BLaER1 treated with 17β-estradiol and CSF1 and Interleukin-3, amounts not matched to agents 10 nM and 100 nM (cell line): ENCODE data around the gene NFX1.
"Not testable (repeated sequence)": the region's sequence is repeated elsewhere in the genome, so short reads cannot be mapped to it uniquely, and the experiment has no call there.

ENCODE experiments used
- H3K27ac ChIP-seq, 11 experiments: shearing (Covaris generic); formaldehyde crosslinking; 2 replicates each; pipeline ENCODE4 v1.8.1; 2022
- H3K27me3 ChIP-seq, 11 experiments: shearing (Covaris generic); formaldehyde crosslinking; 2 replicates each; pipeline ENCODE4 v1.8.1; 2022
- H3K36me3 ChIP-seq, 11 experiments: shearing (Covaris generic); formaldehyde crosslinking; 2 replicates each; pipeline ENCODE4 v1.8.1; 2022
- H3K4me1 ChIP-seq, 10 experiments: shearing (Covaris generic); formaldehyde crosslinking; 2 replicates each; pipeline ENCODE4 v1.8.1; 2022
- H3K4me2 ChIP-seq, 11 experiments: shearing (Covaris generic); formaldehyde crosslinking; 2 replicates each; pipeline ENCODE4 v1.8.1; 2022
- H3K4me3 ChIP-seq, 10 experiments: shearing (Covaris generic); formaldehyde crosslinking; 2 replicates each; pipeline ENCODE4 v1.8.1; 2022
- H3K9ac ChIP-seq, 11 experiments: shearing (Covaris generic); formaldehyde crosslinking; 2 replicates each; pipeline ENCODE4 v1.8.1; 2022
- H3K9me3 ChIP-seq, 11 experiments: shearing (Covaris generic); formaldehyde crosslinking; replicated peaks in 1 of 11; 2 replicates each; pipeline ENCODE4 v1.8.1; 2022
- H4K20me1 ChIP-seq, 11 experiments: shearing (Covaris generic); formaldehyde crosslinking; 2 replicates each; pipeline ENCODE4 v1.8.1; 2022
- Cebpa-rat ChIP-seq, 11 experiments: shearing (Covaris generic); IDR thresholded peaks; 2 replicates each; pipeline ENCODE4 v1.8.1; 2022

NFX1 gene

GRCh38 chr9:33341182-33341581 lies 50.9 kb downstream of the NFX1 start:
- no peak overlapping the region for H3K27ac ChIP-seq
- H3K4me1 ChIP-seq, result no peaks in the 10 kb centered on the region
- H3K9me3 ChIP-seq, result peaks cover 43 to 50% (median 47%) of the 10 kb centered on the region in 11 experiments
- TF ChIP-seq Cebpa-rat (IDR thresholded peaks at IDR 0.05), result no peak
- H3K27me3 ChIP-seq, result peaks cover 0 to 5% (median 0%) of the 10 kb centered on the region in 11 experiments; a peak in 1 of 22 replicates
- no peak overlapping the region for H3K4me3 ChIP-seq
- peaks cover 100% of the 10 kb centered on the region in 11 experiments for H3K36me3 ChIP-seq
- no peak overlapping the region for H3K4me2 ChIP-seq
- H3K9ac ChIP-seq, result no peak overlapping the region
- no peaks in the 10 kb centered on the region for H4K20me1 ChIP-seq

GRCh38 chr9:33344145-33344544 lies 53.8 kb downstream of the NFX1 start:
- Histone ChIP-seq H3K4me2 (no peak overlapping the region), H3K27me3 (peaks cover 0 to 4% (median 0%) of the 10 kb centered on the region in 11 experiments; a peak in 1 of 22 replicates), H3K9me3 (peaks cover 14 to 22% (median 17%) of the 10 kb centered on the region in 11 experiments), H3K4me3 (no peak overlapping the region), H3K36me3 (peaks cover 100% of the 10 kb centered on the region in 11 experiments), H3K9ac (no peak overlapping the region), H3K4me1 (no peaks in the 10 kb centered on the region), H3K27ac (no peak overlapping the region), H4K20me1 (peaks cover 0 to 13% (median 0%) of the 10 kb centered on the region in 11 experiments; a peak in 1 of 22 replicates)
- no peak for TF ChIP-seq Cebpa-rat (IDR thresholded peaks at IDR 0.05)

DNA sequence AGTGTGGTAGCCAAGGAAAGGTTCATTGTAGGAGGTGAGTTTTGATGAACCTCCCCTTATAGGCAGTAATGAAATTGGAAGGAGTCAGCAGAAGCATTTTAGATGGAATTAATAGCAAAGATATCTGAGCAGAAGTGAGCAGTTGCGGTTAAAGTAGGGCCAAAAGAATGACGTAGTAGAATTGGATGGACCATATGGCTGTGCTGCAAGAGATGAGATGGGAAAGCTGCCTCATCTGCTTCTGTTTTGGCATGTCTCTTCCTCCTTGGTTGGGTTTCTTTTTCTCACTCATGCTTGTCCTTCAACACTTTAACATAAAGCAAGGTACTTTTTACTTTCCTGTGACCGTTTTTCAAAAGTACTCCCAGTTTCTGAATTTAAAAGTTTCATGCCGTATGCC lies 56.2 kb downstream of the NFX1 start:
- Histone ChIP-seq H3K27me3 (no peaks in the 10 kb centered on the region), H3K9me3 (0 out of 22 replicates have a peak, but pooled peaks cover 0 to 4% (median 0%) of the 10 kb centered on the region in 11 experiments), H4K20me1 (peaks cover 0 to 13% (median 0%) of the 10 kb centered on the region in 11 experiments; a peak in 5 of 22 replicates), H3K9ac (no peak overlapping the region), H3K27ac (no peak overlapping the region), H3K36me3 (peaks cover 91 to 100% (median 98%) of the 10 kb centered on the region in 11 experiments), H3K4me2 (no peak overlapping the region), H3K4me1 (no peaks in the 10 kb centered on the region), H3K4me3 (no peak overlapping the region)
- no peak for TF ChIP-seq Cebpa-rat (IDR thresholded peaks at IDR 0.05)

DNA sequence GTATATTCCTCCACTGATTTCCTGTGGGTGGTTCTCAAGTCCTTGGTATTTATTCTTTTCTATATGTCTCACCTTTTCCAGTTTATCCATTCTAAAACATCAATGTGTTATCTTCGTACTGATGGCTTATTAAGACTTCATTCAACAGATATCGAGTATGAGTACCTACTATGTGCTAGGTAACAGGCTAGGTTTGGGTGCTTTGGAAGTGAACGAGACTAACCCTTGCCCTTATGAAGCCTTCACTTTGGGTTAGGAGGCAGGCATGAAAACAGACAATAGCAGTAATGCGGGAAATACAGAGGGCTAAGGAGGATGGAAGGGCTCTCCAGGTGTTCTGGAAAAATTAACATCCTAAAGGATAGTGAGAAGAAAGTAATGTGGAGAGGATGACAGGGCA lies 58.7 kb downstream of the NFX1 start:
- no peak overlapping the region for H3K9ac ChIP-seq
- peaks cover 0 to 13% (median 5%) of the 10 kb centered on the region in 11 experiments; a peak in 5 of 22 replicates for H4K20me1 ChIP-seq
- 0 out of 22 replicates have a peak, but pooled peaks cover 0 to 4% (median 0%) of the 10 kb centered on the region in 11 experiments for H3K9me3 ChIP-seq
- H3K27me3 ChIP-seq, result no peaks in the 10 kb centered on the region
- no peaks in the 10 kb centered on the region for H3K4me1 ChIP-seq
- no peak overlapping the region for H3K27ac ChIP-seq
- H3K4me2 ChIP-seq, result no peak overlapping the region
- H3K4me3 ChIP-seq, result no peak overlapping the region
- TF ChIP-seq Cebpa-rat (IDR thresholded peaks at IDR 0.05), result no peak
- H3K36me3 ChIP-seq, result peaks cover 84 to 100% (median 94%) of the 10 kb centered on the region in 11 experiments

GRCh38 chr9:33349743-33350142 lies 59.4 kb downstream of the NFX1 start:
- H3K9ac ChIP-seq, result no peak overlapping the region

DNA sequence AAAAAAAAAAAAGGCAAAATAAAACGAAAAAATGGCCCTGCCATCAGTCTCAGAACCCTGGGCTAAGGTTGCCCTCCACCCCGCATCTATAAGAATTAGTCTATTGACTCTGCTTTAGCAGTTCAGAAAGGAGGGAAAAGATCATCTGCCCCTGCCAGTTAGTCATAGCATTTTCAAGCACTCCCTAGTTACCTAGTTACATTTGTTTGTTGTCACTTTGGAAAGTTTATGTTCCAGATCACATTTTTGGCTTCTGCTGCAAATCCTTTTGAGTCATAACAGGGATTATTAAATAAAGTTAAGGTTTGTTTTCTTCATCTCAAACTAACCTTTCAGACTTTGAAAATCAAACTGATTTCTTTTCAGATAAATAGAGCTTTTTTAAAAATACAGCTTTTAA lies 60.0 kb downstream of the NFX1 start:
- H3K4me1 ChIP-seq, result peaks cover 0 to 5% (median 0%) of the 10 kb centered on the region in 10 experiments; a peak in 2 of 20 replicates
- TF ChIP-seq Cebpa-rat (IDR thresholded peaks at IDR 0.05), result no peak
- H3K4me3 ChIP-seq, result no peak overlapping the region
- peaks cover 0 to 19% (median 5%) of the 10 kb centered on the region in 11 experiments; a peak in 5 of 22 replicates for H4K20me1 ChIP-seq
- 0 out of 22 replicates have a peak, but pooled peaks cover 0 to 4% (median 0%) of the 10 kb centered on the region in 11 experiments for H3K9me3 ChIP-seq
- no peaks in the 10 kb centered on the region for H3K27me3 ChIP-seq
- H3K9ac ChIP-seq, result no peak overlapping the region
- H3K27ac ChIP-seq, result no peak overlapping the region
- H3K36me3 ChIP-seq, result peaks cover 84 to 100% (median 92%) of the 10 kb centered on the region in 11 experiments
- H3K4me2 ChIP-seq, result no peak overlapping the region

More at GRCh38 chr9:33349743-33350142, 59.4 kb downstream of the NFX1 start:
- peaks cover 0 to 18% (median 5%) of the 10 kb centered on the region in 11 experiments; a peak in 5 of 22 replicates for H4K20me1 ChIP-seq
- no peak for TF ChIP-seq Cebpa-rat (IDR thresholded peaks at IDR 0.05)
- no peak overlapping the region for H3K4me2 ChIP-seq
- 0 out of 22 replicates have a peak, but pooled peaks cover 0 to 4% (median 0%) of the 10 kb centered on the region in 11 experiments for H3K9me3 ChIP-seq
- H3K27ac ChIP-seq, result no peak overlapping the region
- H3K27me3 ChIP-seq, result no peaks in the 10 kb centered on the region
- peaks cover 84 to 100% (median 94%) of the 10 kb centered on the region in 11 experiments for H3K36me3 ChIP-seq
- peaks cover 0 to 5% (median 0%) of the 10 kb centered on the region in 10 experiments; a peak in 2 of 20 replicates for H3K4me1 ChIP-seq
- no peak overlapping the region for H3K4me3 ChIP-seq

- H3K9me3 ChIP-seq, result 0 out of 22 replicates have a peak, but pooled peaks cover 0 to 2% (median 0%) of the 10 kb centered on the region in 11 experiments
- H3K36me3 ChIP-seq, result peaks cover 84 to 100% (median 92%) of the 10 kb centered on the region in 11 experiments
- no peaks in the 10 kb centered on the region for H3K27me3 ChIP-seq
- H4K20me1 ChIP-seq, result peaks cover 0 to 19% (median 5%) of the 10 kb centered on the region in 11 experiments; a peak in 5 of 22 replicates
- TF ChIP-seq Cebpa-rat (IDR thresholded peaks at IDR 0.05), result no peak
- peaks cover 0 to 5% (median 0%) of the 10 kb centered on the region in 10 experiments; a peak in 2 of 20 replicates for H3K4me1 ChIP-seq
- H3K4me2 ChIP-seq, result no peak overlapping the region
- H3K9ac ChIP-seq, result no peak overlapping the region
- no peak overlapping the region for H3K4me3 ChIP-seq
- no peak overlapping the region for H3K27ac ChIP-seq
Measured at GRCh38 chr9:33351547-33351946, 61.2 kb downstream of the NFX1 start.

DNA sequence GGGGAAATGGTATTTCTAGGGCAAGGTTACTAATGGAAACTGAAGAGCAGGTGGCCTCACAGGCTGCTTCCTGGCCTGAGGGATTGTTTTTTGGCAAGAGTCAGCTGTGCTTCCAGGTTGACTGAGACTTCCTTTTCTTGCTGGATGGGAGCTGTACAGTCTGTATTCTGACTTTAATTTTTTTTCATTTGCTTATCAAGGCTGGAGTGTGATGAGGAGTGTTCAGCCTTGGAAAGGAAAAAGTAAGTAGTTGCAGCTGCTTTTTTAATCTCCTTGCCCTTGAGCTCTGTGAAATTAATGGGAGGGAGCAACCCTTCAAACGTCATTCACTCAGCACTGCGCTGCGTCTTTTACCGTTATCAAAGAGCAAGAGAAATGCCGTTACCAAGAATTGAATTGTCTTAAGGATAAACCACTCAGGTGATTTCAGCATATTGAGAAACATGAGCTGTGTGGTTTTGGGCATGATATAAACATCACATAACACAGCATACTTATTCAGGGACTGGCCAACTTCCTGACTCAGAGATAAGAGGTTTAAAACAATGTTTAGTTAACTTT lies 64.4 kb downstream of the NFX1 start:
- Histone ChIP-seq H3K4me3 (no peak overlapping the region), H3K4me1 (peaks cover 0 to 5% (median 0%) of the 10 kb centered on the region in 10 experiments; a peak in 2 of 20 replicates), H4K20me1 (peaks cover 0 to 19% (median 5%) of the 10 kb centered on the region in 11 experiments; a peak in 4 of 22 replicates), H3K27ac (no peak overlapping the region), H3K9me3 (no peaks in the 10 kb centered on the region), H3K9ac (no peak overlapping the region), H3K36me3 (peaks cover 73 to 100% (median 91%) of the 10 kb centered on the region in 11 experiments), H3K4me2 (no peak overlapping the region), H3K27me3 (no peaks in the 10 kb centered on the region)
- no peak for TF ChIP-seq Cebpa-rat (IDR thresholded peaks at IDR 0.05)

DNA sequence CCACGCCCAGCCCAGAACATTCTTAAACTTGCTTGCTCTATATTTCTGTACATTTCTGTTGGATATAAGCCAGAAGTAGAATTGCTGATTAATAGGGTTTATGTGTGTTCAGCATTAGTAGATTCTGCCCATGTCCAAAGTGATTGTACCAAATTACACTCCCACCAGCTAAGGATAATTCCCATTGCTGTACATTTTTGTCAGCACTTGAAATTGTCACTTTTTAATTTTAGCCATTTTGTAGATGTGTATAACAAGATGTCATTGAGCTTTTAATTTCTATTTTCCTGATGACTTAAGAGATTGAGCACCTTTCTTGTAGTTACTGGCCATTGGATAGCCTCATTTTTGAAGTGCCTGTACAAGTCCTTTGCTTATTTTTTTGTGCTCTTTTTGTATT lies 65.6 kb downstream of the NFX1 start:
- peaks cover 0 to 18% (median 4%) of the 10 kb centered on the region in 11 experiments; a peak in 3 of 22 replicates for H4K20me1 ChIP-seq
- no peak overlapping the region for H3K27ac ChIP-seq
- no peaks in the 10 kb centered on the region for H3K9me3 ChIP-seq

GRCh38 chr9:33358641-33359040 lies 68.3 kb downstream of the NFX1 start:
- not testable (repeated sequence) for H3K4me3 ChIP-seq, H3K9ac ChIP-seq, H3K27ac ChIP-seq, H3K9me3 ChIP-seq, H3K4me2 ChIP-seq, H3K4me1 ChIP-seq, H3K27me3 ChIP-seq
- H3K36me3 ChIP-seq, result peaks cover 70 to 100% (median 94%) of the 10 kb centered on the region in 11 experiments
- H4K20me1 ChIP-seq, result peaks cover 0 to 10% (median 0%) of the 10 kb centered on the region in 11 experiments; a peak in 1 of 22 replicates

More for the DNA sequence above, 65.6 kb downstream of the NFX1 start:
- no peak overlapping the region for H3K4me2 ChIP-seq
- peaks cover 72 to 100% (median 94%) of the 10 kb centered on the region in 11 experiments for H3K36me3 ChIP-seq
- H3K4me3 ChIP-seq, result no peak overlapping the region
- peaks cover 0 to 5% (median 0%) of the 10 kb centered on the region in 10 experiments; a peak in 2 of 20 replicates for H3K4me1 ChIP-seq
- no peaks in the 10 kb centered on the region for H3K27me3 ChIP-seq
- no peak overlapping the region for H3K9ac ChIP-seq
- TF ChIP-seq Cebpa-rat (IDR thresholded peaks at IDR 0.05), result no peak
